ENCODE measurements around the gene SYTL3. TPM values are rescaled to one million over a fixed set of nuclear protein-coding genes. Genes with fewer than 3 reads are reported as not detected.

SYTL3 gene
- total and polyA plus RNA-seq, 10 of the 15 experiments (the other 5 are each of a cell fraction or from before 2014, with no cell fraction given), result 3.3 to 12.1 (median 6.9) TPM

DNA sequence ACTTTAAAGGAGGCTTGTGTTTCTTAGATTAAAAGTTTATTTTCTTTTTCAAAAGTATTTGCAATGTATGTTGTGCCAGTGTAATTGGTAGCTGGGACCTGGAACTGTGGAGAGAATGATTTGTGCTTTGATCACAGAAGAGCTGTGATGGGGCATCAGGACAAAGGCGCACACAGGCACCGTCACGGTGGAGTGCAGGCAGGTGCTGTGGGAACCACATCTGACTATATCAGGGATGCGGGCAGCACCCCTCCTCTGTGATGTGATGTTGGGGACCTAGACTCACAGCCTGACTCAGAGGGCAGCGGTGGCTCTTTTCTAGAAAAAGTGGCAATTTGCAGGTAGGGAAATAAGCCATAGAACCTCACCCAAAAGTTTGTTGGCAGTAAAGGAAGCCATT lies 34.5 kb downstream of the SYTL3 start:
- CTCF ChIA-PET, result interaction anchor here (1.1 to 2.6 kb wide), 2 partner anchors 266 to 470 kb away, joined by 3 to 11 read pairs; no protein-coding TSS in a partner anchor
- Histone ChIP-seq H3K27me3 (replicated peaks in 1 of 2; ENCODE audit: control insufficient read depth in 2 of 2, insufficient read depth in 2 of 2, low read length in 1 of 2) (no peaks in the 10 kb centered on the region), H3K4me1 (ENCODE audit: control insufficient read depth, insufficient read depth, low read length) (peaks cover 13% of the 10 kb centered on the region), H3K4me2 (ENCODE audit: control insufficient read depth, insufficient read depth) (no peak overlapping the region), H3K27ac (ENCODE audit: control insufficient read depth, insufficient read depth) (no peak overlapping the region), H3K4me3 (no peak overlapping the region), H3K9me3 (replicated peaks; ENCODE audit: control insufficient read depth, insufficient read depth, low read length) (no peaks in the 10 kb centered on the region; the same call in 2 of the 3 replicates), H2AFZ (ENCODE audit: control insufficient read depth, low read depth, low read length) (no peak overlapping the region), H3K36me3 (ENCODE audit: control insufficient read depth in 2 of 2, insufficient read depth in 2 of 2, low read length in 1 of 2) (no peaks in the 10 kb centered on the region), H3K79me2 (ENCODE audit: control insufficient read depth, insufficient read depth, low read length) (no peaks in the 10 kb centered on the region), H4K20me1 (ENCODE audit: control insufficient read depth, insufficient read depth) (no peaks in the 10 kb centered on the region), H3K9ac (ENCODE audit: control insufficient read depth, insufficient read depth, low read length) (no peak overlapping the region)
- WGBS (ENCODE audit: insufficient coverage, insufficient replicate concordance, low lambda C conversion rate, missing lambda C conversion rate), result 96% methylated on average over 5 of the region's 5 CpGs
- intact Hi-C loops (cut with micrococcal nuclease; ENCODE audit: unreplicated experiment) (no loop called here), in situ Hi-C loops (cut with MboI) (no loop called here)
- DNase-seq (ENCODE audit: low read depth, low spot score), result no peak
- ATAC-seq, result no peak
- POLR2A ChIA-PET, result interaction anchor here (0.7 kb wide), 1 partner anchor 39 kb away, joined by 5 read pairs; no protein-coding TSS in a partner anchor
- TF ChIP-seq TCF3 (IDR thresholded peaks at IDR 0.05; ENCODE audit: borderline replicate concordance, insufficient read depth, low read depth, low read length), result no peak
- TF ChIP-seq BMI1 (IDR thresholded peaks at IDR 0.05; ENCODE audit: borderline replicate concordance), result no peak
- no peak for TF ChIP-seq MTA3 (IDR thresholded peaks at IDR 0.05; ENCODE audit: borderline replicate concordance, low read length)
- TF ChIP-seq, protein P1, sequence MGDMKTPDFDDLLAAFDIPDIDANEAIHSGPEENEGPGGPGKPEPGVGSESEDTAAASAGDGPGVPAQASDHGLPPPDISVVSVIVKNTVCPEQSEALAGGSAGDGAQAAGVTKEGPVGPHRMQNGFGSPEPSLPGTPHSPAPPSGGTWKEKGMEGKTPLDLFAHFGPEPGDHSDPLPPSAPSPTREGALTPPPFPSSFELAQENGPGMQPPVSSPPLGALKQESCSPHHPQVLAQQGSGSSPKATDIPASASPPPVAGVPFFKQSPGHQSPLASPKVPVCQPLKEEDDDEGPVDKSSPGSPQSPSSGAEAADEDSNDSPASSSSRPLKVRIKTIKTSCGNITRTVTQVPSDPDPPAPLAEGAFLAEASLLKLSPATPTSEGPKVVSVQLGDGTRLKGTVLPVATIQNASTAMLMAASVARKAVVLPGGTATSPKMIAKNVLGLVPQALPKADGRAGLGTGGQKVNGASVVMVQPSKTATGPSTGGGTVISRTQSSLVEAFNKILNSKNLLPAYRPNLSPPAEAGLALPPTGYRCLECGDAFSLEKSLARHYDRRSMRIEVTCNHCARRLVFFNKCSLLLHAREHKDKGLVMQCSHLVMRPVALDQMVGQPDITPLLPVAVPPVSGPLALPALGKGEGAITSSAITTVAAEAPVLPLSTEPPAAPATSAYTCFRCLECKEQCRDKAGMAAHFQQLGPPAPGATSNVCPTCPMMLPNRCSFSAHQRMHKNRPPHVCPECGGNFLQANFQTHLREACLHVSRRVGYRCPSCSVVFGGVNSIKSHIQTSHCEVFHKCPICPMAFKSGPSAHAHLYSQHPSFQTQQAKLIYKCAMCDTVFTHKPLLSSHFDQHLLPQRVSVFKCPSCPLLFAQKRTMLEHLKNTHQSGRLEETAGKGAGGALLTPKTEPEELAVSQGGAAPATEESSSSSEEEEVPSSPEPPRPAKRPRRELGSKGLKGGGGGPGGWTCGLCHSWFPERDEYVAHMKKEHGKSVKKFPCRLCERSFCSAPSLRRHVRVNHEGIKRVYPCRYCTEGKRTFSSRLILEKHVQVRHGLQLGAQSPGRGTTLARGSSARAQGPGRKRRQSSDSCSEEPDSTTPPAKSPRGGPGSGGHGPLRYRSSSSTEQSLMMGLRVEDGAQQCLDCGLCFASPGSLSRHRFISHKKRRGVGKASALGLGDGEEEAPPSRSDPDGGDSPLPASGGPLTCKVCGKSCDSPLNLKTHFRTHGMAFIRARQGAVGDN (IDR thresholded peaks at IDR 0.05), result no peak
- SMC1A ChIA-PET (ENCODE audit: uncharacterized antibody, unreplicated experiment), result interaction anchor here (1.3 to 1.9 kb wide), 2 partner anchors 13 to 25 kb away, joined by 4 to 5 read pairs; no protein-coding TSS in a partner anchor
- no TSS peak for BruUV-seq (replicated peaks)
- no peak for FAIRE-seq
- RAD21 ChIA-PET (ENCODE audit: unreplicated experiment), result interaction anchor here (0.7 kb wide), 1 partner anchor 330 kb away, joined by 5 read pairs; no protein-coding TSS in a partner anchor

All from GM12878 (cell line).